Activated CD8-positive, alpha-beta memory T cell treated with anti-CD3 and anti-CD28 coated beads for 24 hours (primary cell): ENCODE results near the gene CCDC69.
A peak's percentile ranks its signal among the peaks of the same experiment; 100 is the strongest.

ENCODE experiments used
- DNase-seq: peaks from one replicate; pipeline ENCODE4 v3.0.0-alpha.2; 2020

Gene CCDC69

GRCh38 chr5:151186052-151186451 lies 37.8 kb downstream of the CCDC69 start:
- DNase-seq, result no peak

- peak; percentile 19 for DNase-seq
These were observed 39.4 kb downstream of the CCDC69 start for GRCh38 chr5:151184316-151185042.

- DNase-seq, result peak; percentile 49
These were observed 40.2 kb downstream of the CCDC69 start for GRCh38 chr5:151183456-151184245.

- DNase-seq, result peak; percentile 21
These were observed 40.9 kb downstream of the CCDC69 start for GRCh38 chr5:151182976-151183375.

GRCh38 chr5:151182524-151182900 lies 41.4 kb downstream of the CCDC69 start:
- DNase-seq, result peak; percentile 43

- peak; percentile 17 for DNase-seq
These were observed 41.9 kb downstream of the CCDC69 start for GRCh38 chr5:151181818-151182523.

GRCh38 chr5:151180291-151180690 lies 43.6 kb downstream of the CCDC69 start:
- DNase-seq, result peak; percentile 49

- no peak for DNase-seq
These were observed 44.4 kb downstream of the CCDC69 start for GRCh38 chr5:151179489-151179840.

- peak; percentile 41 for DNase-seq
These were observed 45.0 kb downstream of the CCDC69 start for GRCh38 chr5:151178777-151179488.

- no peak for DNase-seq
These were observed 45.5 kb downstream of the CCDC69 start for GRCh38 chr5:151178372-151178771.

GRCh38 chr5:151176268-151176667 lies 47.6 kb downstream of the CCDC69 start:
- DNase-seq, result peak; percentile 17

GRCh38 chr5:151174612-151175101 lies 49.2 kb downstream of the CCDC69 start:
- peak; percentile 46 for DNase-seq

GRCh38 chr5:151173711-151174611 lies 49.9 kb downstream of the CCDC69 start:
- DNase-seq, result peak; percentile 50

- peak; percentile 37 for DNase-seq
These were observed 52.4 kb downstream of the CCDC69 start for GRCh38 chr5:151171529-151171928.

- DNase-seq, result no peak
These were observed 55.1 kb downstream of the CCDC69 start for GRCh38 chr5:151168602-151169344.

- DNase-seq, result no peak
These were observed 56.9 kb downstream of the CCDC69 start for GRCh38 chr5:151167022-151167421.

- peak; percentile 89 for DNase-seq
These were observed 59.1 kb downstream of the CCDC69 start for GRCh38 chr5:151164687-151165392.

GRCh38 chr5:151162776-151163175 lies 61.1 kb downstream of the CCDC69 start:
- DNase-seq, result no peak

GRCh38 chr5:151159649-151160373 lies 64.1 kb downstream of the CCDC69 start:
- DNase-seq, result no peak

- DNase-seq, result no peak
These were observed 65.6 kb downstream of the CCDC69 start for GRCh38 chr5:151158287-151158661.
